ENCODE measurements around the gene FBF1.

DNA sequence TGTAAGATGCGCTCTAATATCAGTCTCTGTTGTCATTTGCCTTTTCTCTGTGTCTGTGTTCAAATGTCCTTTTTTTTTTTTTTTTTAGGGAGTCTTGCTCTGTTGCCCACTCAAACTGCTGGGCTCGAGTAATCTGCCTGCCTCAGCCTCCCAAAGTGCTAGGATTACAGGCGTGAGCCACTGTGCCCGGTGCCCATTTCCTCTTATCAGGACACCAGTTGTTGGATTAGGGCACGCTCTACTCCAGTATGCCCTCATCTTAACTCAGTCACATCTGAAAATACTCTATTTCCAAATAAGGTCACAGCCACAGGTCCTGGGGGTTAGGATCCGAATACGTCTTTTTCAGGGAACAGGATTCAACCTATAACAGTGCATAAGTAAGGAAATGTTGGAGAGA, 60.6 kb downstream of the FBF1 start:
- TF ChIP-seq POLR2AphosphoS5 (IDR thresholded peaks at IDR 0.05; ENCODE audit: low read depth, low read length) (no peak), SRF (IDR thresholded peaks at IDR 0.05; ENCODE audit: low read depth) (no peak), CEBPB (IDR thresholded peaks at IDR 0.05; ENCODE audit: low read depth) (no peak), ELF1 (IDR thresholded peaks at IDR 0.05; ENCODE audit: borderline replicate concordance, low read depth) (no peak), ZBTB33 (IDR thresholded peaks at IDR 0.05; ENCODE audit: extremely low read depth, insufficient replicate concordance, low read length) (no peak), CTCF (IDR thresholded peaks at IDR 0.05 in 2 of 3, conservative IDR thresholded peaks at IDR 0.05 in 1 of 3; ENCODE audit: borderline replicate concordance in 1 of 3, insufficient read depth in 1 of 3, low read depth in 2 of 3, low read length in 2 of 3) (no peak)

All from HCT116 (cell line).